Activated CD4-positive, alpha-beta T cell treated with anti-CD3 and anti-CD28 coated beads for 36 hours (primary cell): ENCODE data around the gene C15orf61. TPM values are rescaled to one million over a fixed set of nuclear protein-coding genes. Genes with fewer than 3 reads are reported as not detected.

ENCODE experiments used
- ATAC-seq: fragments of 200-7000 bp; cut with Tn5 transposase; one replicate; pipeline ENCODE4 v1.10.0; 2021; ENCODE audit warnings: mild to moderate bottlenecking, moderate library complexity
- CTCF ChIA-PET: fragments of 350-600 bp; sonication (Branson Sonifier 250); formaldehyde crosslinking; loops from one replicate; lab custom pipeline; 2021; ENCODE audit warnings: antibody characterized with exemption; lab: Charles Lee
- POLR2A ChIA-PET: fragments of 350-600 bp; sonication (Branson Sonifier 250); formaldehyde crosslinking; loops from one replicate; lab custom pipeline; 2021; ENCODE audit warnings: antibody characterized with exemption, inconsistent platforms; lab: Charles Lee
- DNase-seq: peaks from one replicate; pipeline ENCODE4 v3.0.0-alpha.2; 2020
- H3K27ac Mint-ChIP-seq: one replicate; pipeline ENCODE4 v1.8.0; 2021; ENCODE audit warnings: mixed read lengths
- H3K27me3 Mint-ChIP-seq: one replicate; pipeline ENCODE4 v1.8.0; 2021; ENCODE audit warnings: mixed read lengths
- H3K36me3 Mint-ChIP-seq: one replicate; pipeline ENCODE4 v1.8.0; 2021; ENCODE audit warnings: low read depth, mixed read lengths
- H3K4me1 Mint-ChIP-seq: one replicate; pipeline ENCODE4 v1.8.0; 2021; ENCODE audit warnings: mixed read lengths
- H3K4me3 Mint-ChIP-seq: one replicate; pipeline ENCODE4 v1.8.0; 2021; ENCODE audit warnings: mild to moderate bottlenecking, moderate library complexity, mixed read lengths
- H3K9me3 Mint-ChIP-seq: one replicate; pipeline ENCODE4 v1.8.0; 2021; ENCODE audit warnings: low read depth, mixed read lengths
- intact Hi-C, 2 experiments: fragments of 100-400 bp; cut with DNase I in 1 of 2; cut with micrococcal nuclease in 1 of 2; formaldehyde crosslinking; loops; one replicate each; pipeline versions ENCODE4 v1.14.2 to v1.15.1; 2022 to 2024; cut with DNase I, micrococcal nuclease
- total RNA-seq, 2 experiments: library from RNA; stranded (reverse); gene quantifications; one replicate each; pipeline ENCODE4 v1.2.3, GENCODE V29; 2021

The C15orf61 gene
- total RNA-seq, 2 experiments from 2014 or later, result 3.4 to 5.0 TPM

- peaks cover 3% of the 10 kb centered on the region for H3K36me3 Mint-ChIP-seq
- ATAC-seq (peak; percentile 70), DNase-seq (peak; percentile 90)
- H3K9me3 Mint-ChIP-seq, result no peaks in the 10 kb centered on the region
- no peaks in the 10 kb centered on the region for H3K27me3 Mint-ChIP-seq
- H3K4me3 Mint-ChIP-seq, result peak within 1 kb of the TSS; percentile 82
- H3K27ac Mint-ChIP-seq, result peak within 1 kb of the TSS; percentile 95
- peaks cover 43% of the 10 kb centered on the region for H3K4me1 Mint-ChIP-seq
- CTCF ChIA-PET, result interaction anchor here (0.9 kb wide), 1 partner anchor 10 kb away, joined by 4 read pairs; no protein-coding TSS in a partner anchor
- intact Hi-C loops, result loop anchor here (1.0 to 10.0 kb wide), 10 partner anchors 20 to 838 kb away; partner anchors contain the start of genes C15orf61 (in 1 of the 2), FEM1B (in 1 of the 2), PIAS1 (in 1 of the 2) and RNU6-1 (in 1 of the 2)
- POLR2A ChIA-PET, result interaction anchor here (0.7 kb wide), 1 partner anchor 213 kb away, joined by 3 read pairs; no protein-coding TSS in a partner anchor
Observed at GRCh38 chr15:67542420-67543347, 21.8 kb downstream of the C15orf61 start, which contains the start of gene MAP2K5. Gene MAP2K5 (plus strand): TSS chr15:67542703. CDS start chr15:67543336, 633 bp downstream.

GRCh38 chr15:67543348-67543718 lies 22.4 kb downstream of the C15orf61 start:
- H3K36me3 Mint-ChIP-seq, result peaks cover 3% of the 10 kb centered on the region
- peaks cover 50% of the 10 kb centered on the region for H3K4me1 Mint-ChIP-seq
- intact Hi-C loops, result loop anchor here (2.0 to 10.0 kb wide), 8 partner anchors 21 to 839 kb away; partner anchors contain the start of genes FEM1B (in 1 of the 2), PIAS1 (in 1 of the 2) and SMAD6 (in 1 of the 2)
- H3K27me3 Mint-ChIP-seq, result no peaks in the 10 kb centered on the region
- CTCF ChIA-PET, result no interaction called here
- POLR2A ChIA-PET, result no interaction called here
- H3K9me3 Mint-ChIP-seq, result no peaks in the 10 kb centered on the region
- no peak for DNase-seq
- H3K27ac Mint-ChIP-seq, result peak overlapping the region; percentile 90
- H3K4me3 Mint-ChIP-seq, result peak overlapping the region; percentile 82
- ATAC-seq, result no peak

- no peak overlapping the region for H3K4me3 Mint-ChIP-seq
- intact Hi-C loops, result loop anchor here (5.0 to 10.0 kb wide), 4 partner anchors 218 to 840 kb away; partner anchors contain the start of genes FEM1B (in 1 of the 2) and SMAD6 (in 1 of the 2)
- CTCF ChIA-PET, result interaction anchor here (0.6 kb wide), 1 partner anchor 203 kb away, joined by 3 read pairs; no protein-coding TSS in a partner anchor
- no peak overlapping the region for H3K27ac Mint-ChIP-seq
- H3K9me3 Mint-ChIP-seq, result no peaks in the 10 kb centered on the region
- DNase-seq, result no peak
- H3K4me1 Mint-ChIP-seq, result peaks cover 48% of the 10 kb centered on the region
- peaks cover 3% of the 10 kb centered on the region for H3K36me3 Mint-ChIP-seq
- POLR2A ChIA-PET, result no interaction called here
- ATAC-seq, result no peak
- H3K27me3 Mint-ChIP-seq, result no peaks in the 10 kb centered on the region
Observed at GRCh38 chr15:67544475-67544874, 23.5 kb downstream of the C15orf61 start.

GRCh38 chr15:67545864-67546263 lies 24.9 kb downstream of the C15orf61 start:
- intact Hi-C loops, result loop anchor here in 1 of 2 experiments (10.0 kb wide), 1 partner anchor 841 kb away; the partner anchor contains the start of gene SMAD6
- ChIA-PET POLR2A (no interaction called here), CTCF (no interaction called here)
- H3K4me3 Mint-ChIP-seq, result no peak overlapping the region
- DNase-seq (no peak), ATAC-seq (no peak)
- H3K27me3 Mint-ChIP-seq, result no peaks in the 10 kb centered on the region
- peaks cover 7% of the 10 kb centered on the region for H3K36me3 Mint-ChIP-seq
- peaks cover 39% of the 10 kb centered on the region for H3K4me1 Mint-ChIP-seq
- H3K27ac Mint-ChIP-seq, result no peak overlapping the region
- H3K9me3 Mint-ChIP-seq, result no peaks in the 10 kb centered on the region

GRCh38 chr15:67547064-67547463 lies 26.1 kb downstream of the C15orf61 start:
- DNase-seq (no peak), ATAC-seq (no peak)
- ChIA-PET CTCF (interaction anchor here (1.5 kb wide), 1 partner anchor 13 kb away, joined by 4 read pairs; no protein-coding TSS in a partner anchor), POLR2A (interaction anchor here (0.7 kb wide), 1 partner anchor 8 kb away, joined by 6 read pairs; no protein-coding TSS in a partner anchor)
- Mint-ChIP-seq H3K9me3 (no peaks in the 10 kb centered on the region), H3K27ac (no peak overlapping the region), H3K36me3 (peaks cover 12% of the 10 kb centered on the region), H3K4me1 (peaks cover 37% of the 10 kb centered on the region), H3K4me3 (no peak overlapping the region), H3K27me3 (no peaks in the 10 kb centered on the region)
- intact Hi-C loops, result loop anchor here in 1 of 2 experiments (10.0 kb wide), 1 partner anchor 842 kb away; the partner anchor contains the start of gene SMAD6

GRCh38 chr15:67547836-67548235 lies 26.9 kb downstream of the C15orf61 start:
- intact Hi-C loops, result loop anchor here in 1 of 2 experiments (10.0 kb wide), 1 partner anchor 843 kb away; the partner anchor contains the start of gene SMAD6
- Mint-ChIP-seq H3K9me3 (no peaks in the 10 kb centered on the region), H3K27ac (no peak overlapping the region), H3K4me1 (peaks cover 37% of the 10 kb centered on the region), H3K27me3 (no peaks in the 10 kb centered on the region), H3K36me3 (peaks cover 12% of the 10 kb centered on the region), H3K4me3 (no peak overlapping the region)
- POLR2A ChIA-PET, result no interaction called here
- ATAC-seq, result no peak
- CTCF ChIA-PET, result interaction anchor here (1.5 kb wide), 1 partner anchor 13 kb away, joined by 4 read pairs; no protein-coding TSS in a partner anchor
- DNase-seq, result no peak

GRCh38 chr15:67548236-67548852 lies 27.4 kb downstream of the C15orf61 start:
- DNase-seq (no peak), ATAC-seq (no peak)
- Mint-ChIP-seq H3K4me3 (no peak overlapping the region), H3K9me3 (no peaks in the 10 kb centered on the region), H3K27me3 (no peaks in the 10 kb centered on the region), H3K4me1 (peaks cover 35% of the 10 kb centered on the region), H3K36me3 (peaks cover 16% of the 10 kb centered on the region), H3K27ac (no peak overlapping the region)
- ChIA-PET CTCF (interaction anchor here (0.7 to 1.5 kb wide), 2 partner anchors 12 to 75 kb away, joined by 3 to 4 read pairs; no protein-coding TSS in a partner anchor), POLR2A (interaction anchor here (0.6 kb wide), 1 partner anchor 310 kb away, joined by 10 read pairs; no protein-coding TSS in a partner anchor)
- intact Hi-C loops, result loop anchor here in 1 of 2 experiments (10.0 kb wide), 1 partner anchor 844 kb away; the partner anchor contains the start of gene SMAD6

GRCh38 chr15:67548862-67549651 lies 28.1 kb downstream of the C15orf61 start:
- Mint-ChIP-seq H3K9me3 (no peaks in the 10 kb centered on the region), H3K27ac (no peak overlapping the region), H3K36me3 (peaks cover 17% of the 10 kb centered on the region), H3K27me3 (no peaks in the 10 kb centered on the region), H3K4me1 (peaks cover 28% of the 10 kb centered on the region), H3K4me3 (no peak overlapping the region)
- DNase-seq (no peak), ATAC-seq (no peak)
- ChIA-PET POLR2A (interaction anchor here (0.6 kb wide), 1 partner anchor 311 kb away, joined by 10 read pairs; no protein-coding TSS in a partner anchor), CTCF (interaction anchor here (0.7 to 1.0 kb wide), 3 partner anchors 11 to 75 kb away, joined by 3 to 4 read pairs (median 3); no protein-coding TSS in a partner anchor)
- intact Hi-C loops, result loop anchor here in 1 of 2 experiments (10.0 kb wide), 1 partner anchor 844 kb away; the partner anchor contains the start of gene SMAD6

- POLR2A ChIA-PET, result interaction anchor here (0.6 kb wide), 1 partner anchor 194 kb away, joined by 3 read pairs; no protein-coding TSS in a partner anchor
- intact Hi-C loops, result loop anchor here in 1 of 2 experiments (10.0 kb wide), 1 partner anchor 845 kb away; the partner anchor contains the start of gene SMAD6
Observed at GRCh38 chr15:67549736-67550135, 28.8 kb downstream of the C15orf61 start.

GRCh38 chr15:67550522-67550921 lies 29.6 kb downstream of the C15orf61 start:
- Mint-ChIP-seq H3K4me3 (no peak overlapping the region), H3K27me3 (no peaks in the 10 kb centered on the region), H3K36me3 (peaks cover 21% of the 10 kb centered on the region), H3K4me1 (peaks cover 19% of the 10 kb centered on the region), H3K27ac (no peak overlapping the region), H3K9me3 (no peaks in the 10 kb centered on the region)
- intact Hi-C loops, result no loop called here
- DNase-seq, result no peak
- no peak for ATAC-seq
- CTCF ChIA-PET, result no interaction called here
- POLR2A ChIA-PET, result interaction anchor here (0.6 kb wide), 1 partner anchor 193 kb away, joined by 3 read pairs; no protein-coding TSS in a partner anchor

More at GRCh38 chr15:67549736-67550135, 28.8 kb downstream of the C15orf61 start:
- no peaks in the 10 kb centered on the region for H3K9me3 Mint-ChIP-seq
- no peak for DNase-seq
- peaks cover 21% of the 10 kb centered on the region for H3K4me1 Mint-ChIP-seq
- no peaks in the 10 kb centered on the region for H3K27me3 Mint-ChIP-seq
- ATAC-seq, result no peak
- H3K36me3 Mint-ChIP-seq, result peaks cover 16% of the 10 kb centered on the region
- no peak overlapping the region for H3K27ac Mint-ChIP-seq
- no peak overlapping the region for H3K4me3 Mint-ChIP-seq
- CTCF ChIA-PET, result interaction anchor here (0.6 to 1.0 kb wide), 4 partner anchors 11 to 111 kb away, joined by 3 to 6 read pairs (median 4); no protein-coding TSS in a partner anchor
